GM21381 (cell line): Measurements from ENCODE around the gene CCM2.

Experiments
- ATAC-seq: cut with Tn5 transposase; IDR thresholded peaks from one replicate; pipeline ENCODE4 v1.9.1; 2021; ENCODE audit warnings: mild to moderate bottlenecking, moderate library complexity; ENCODE audit not compliant: unreplicated experiment

CCM2 gene

GRCh38 chr7:45061806-45062425, 61.9 kb downstream of the CCM2 start:
- no peak for ATAC-seq

- ATAC-seq: no peak
Observed at GRCh38 chr7:45064047-45064725, 64.2 kb downstream of the CCM2 start.

- no peak for ATAC-seq
Observed at GRCh38 chr7:45065031-45065995, 65.3 kb downstream of the CCM2 start.

- no peak for ATAC-seq
Observed at GRCh38 chr7:45066409-45066808, 66.4 kb downstream of the CCM2 start.

GRCh38 chr7:45067582-45067981, 67.6 kb downstream of the CCM2 start:
- no peak for ATAC-seq

GRCh38 chr7:45068236-45069023, 68.4 kb downstream of the CCM2 start:
- ATAC-seq: no peak

GRCh38 chr7:45069444-45070253, 69.6 kb downstream of the CCM2 start:
- ATAC-seq: no peak

- ATAC-seq: no peak
Observed at GRCh38 chr7:45070254-45070642, 70.2 kb downstream of the CCM2 start.

- ATAC-seq: no peak
Observed at GRCh38 chr7:45071528-45071927, 71.5 kb downstream of the CCM2 start.

- no peak for ATAC-seq
Observed at GRCh38 chr7:45072131-45073030, 72.4 kb downstream of the CCM2 start.

- no peak for ATAC-seq
Observed at GRCh38 chr7:45073031-45073785, 73.2 kb downstream of the CCM2 start.

GRCh38 chr7:45073786-45074527, 74.0 kb downstream of the CCM2 start:
- ATAC-seq: no peak

- ATAC-seq: no peak
Observed at GRCh38 chr7:45074528-45075354, 74.7 kb downstream of the CCM2 start.

GRCh38 chr7:45075355-45075644, 75.3 kb downstream of the CCM2 start:
- ATAC-seq: no peak

- ATAC-seq: no peak
Observed at GRCh38 chr7:45075871-45076796, 76.1 kb downstream of the CCM2 start.

GRCh38 chr7:45076946-45077345, 76.9 kb downstream of the CCM2 start:
- ATAC-seq: no peak
